ENCODE results near the gene DIS3.
"Not testable (repeated sequence)": the region's sequence is repeated elsewhere in the genome, so short reads cannot be mapped to it uniquely, and the experiment has no call there.

Gene DIS3

DNA sequence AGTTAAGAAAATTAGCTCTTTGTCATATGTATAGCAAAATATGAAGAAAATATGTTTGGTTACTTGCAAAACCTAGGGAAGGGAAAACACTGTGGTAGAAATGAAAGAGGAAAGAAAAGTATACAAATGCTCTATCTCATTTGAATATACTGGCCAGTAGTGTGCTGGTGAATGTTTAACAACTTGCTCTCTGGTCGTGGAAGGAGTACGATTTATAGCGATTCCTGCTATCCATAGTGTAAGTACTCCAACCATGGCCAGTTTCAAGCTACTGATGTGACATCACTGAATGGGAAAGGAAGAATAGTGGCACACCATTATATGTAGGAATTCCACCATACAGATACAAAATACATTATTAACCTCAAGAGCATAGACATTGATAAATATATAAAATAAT, 44.7 kb downstream of the DIS3 start:
- DNase-seq, result no peak

DNA sequence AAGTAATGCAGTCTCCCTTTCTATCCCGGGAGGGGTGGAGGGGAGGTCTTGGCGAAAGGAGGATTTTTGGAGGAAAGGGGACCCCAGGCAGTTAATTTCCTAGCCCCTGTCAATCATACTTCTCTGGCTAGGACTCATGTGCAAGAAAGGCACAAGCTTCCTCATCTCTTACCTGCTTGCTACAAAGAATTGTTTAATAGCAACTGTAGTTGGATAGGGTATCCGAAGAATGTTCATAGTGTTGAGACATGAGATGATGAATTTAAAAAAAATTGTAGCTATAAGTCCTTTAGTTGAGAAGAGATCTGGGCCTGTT, 53.5 kb downstream of the DIS3 start:
- DNase-seq, result no peak

DNA sequence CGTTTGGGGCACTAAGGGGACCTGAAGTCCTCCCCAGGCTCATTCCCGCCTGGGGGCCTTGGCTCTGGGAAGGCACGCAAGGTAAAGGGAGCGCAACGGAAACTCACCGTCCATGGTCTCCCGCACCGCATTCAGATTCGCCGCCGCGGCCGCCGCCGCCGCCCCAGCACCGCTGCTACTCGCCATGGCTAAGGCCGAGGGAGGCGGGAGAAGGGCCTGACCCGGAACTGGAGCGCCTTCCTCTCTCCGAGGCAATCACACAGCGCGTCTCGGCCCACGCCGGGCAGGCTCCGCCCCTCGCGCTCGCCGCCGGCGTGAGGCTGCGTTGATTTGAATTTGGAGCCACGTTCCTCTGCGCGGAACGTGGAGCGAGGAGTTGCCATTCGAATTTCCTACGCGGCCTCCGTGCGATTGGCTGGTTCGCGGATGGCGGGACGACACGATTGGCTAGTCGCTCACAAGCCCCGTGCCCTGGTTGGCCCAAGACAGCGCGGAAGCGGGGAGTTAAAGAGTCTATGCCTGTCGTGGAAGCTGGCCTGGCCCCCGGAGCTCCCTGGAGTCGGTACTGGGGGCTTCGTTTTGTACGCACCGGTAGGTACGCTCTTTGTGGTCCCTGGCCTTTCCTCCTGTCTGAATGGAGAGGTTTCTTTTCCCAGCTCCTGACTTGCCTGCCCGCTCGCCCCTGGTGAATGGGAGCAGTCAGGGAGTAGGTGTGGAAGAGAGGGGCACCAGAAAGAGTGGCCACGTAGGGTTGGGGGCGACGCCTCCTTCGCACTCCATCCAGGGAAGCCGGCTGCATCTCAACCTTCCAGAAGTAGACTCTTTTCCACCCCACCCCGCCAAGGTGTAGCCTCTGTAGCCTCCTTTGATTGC, 54.0 kb downstream of the DIS3 start, which contains the start of the genes BORA and MZT1:
TSS of gene BORA (plus strand) at position 507 of the 873 bp plus-strand sequence. CDS start 1,018 bp downstream, outside the sequence.
TSS of gene MZT1 (minus strand) at position 213 of the 873 bp plus-strand sequence. CDS start at position 186, 27 bp downstream.
- DNase-seq, result peak; percentile 93

DNA sequence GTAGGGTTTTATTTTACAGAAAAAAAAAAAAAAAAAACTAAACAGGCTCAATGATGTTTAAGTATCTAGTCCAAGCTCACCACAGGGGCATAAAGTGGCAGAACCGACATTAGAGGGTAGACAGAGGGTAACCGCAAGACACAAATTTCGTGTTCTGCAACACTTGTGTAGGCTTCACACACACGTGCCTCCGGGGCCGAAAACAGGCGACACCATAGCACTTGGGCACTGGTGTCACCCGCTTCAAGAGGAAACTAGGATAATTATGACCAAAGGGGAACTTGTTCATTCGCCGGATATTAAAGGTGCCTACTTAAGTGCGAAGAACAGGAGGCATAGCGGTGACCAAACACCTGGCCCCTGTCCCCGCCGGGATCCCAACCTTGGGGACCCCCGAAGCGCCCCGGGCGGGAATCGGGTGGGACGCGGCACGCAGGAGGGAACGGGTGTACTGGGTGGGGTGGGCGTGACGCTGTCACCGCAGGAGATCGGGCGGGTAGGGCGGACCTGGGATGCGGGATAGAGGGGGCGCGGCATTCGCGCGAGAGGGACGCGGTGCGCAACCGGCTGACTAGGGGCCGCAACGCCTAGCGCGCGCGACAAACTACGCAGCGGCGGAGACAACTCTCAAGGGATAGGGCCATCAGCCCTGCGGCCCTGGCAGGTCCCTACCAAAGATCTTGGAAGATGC, 54.8 kb downstream of the DIS3 start:
- DNase-seq, result no peak

DNA sequence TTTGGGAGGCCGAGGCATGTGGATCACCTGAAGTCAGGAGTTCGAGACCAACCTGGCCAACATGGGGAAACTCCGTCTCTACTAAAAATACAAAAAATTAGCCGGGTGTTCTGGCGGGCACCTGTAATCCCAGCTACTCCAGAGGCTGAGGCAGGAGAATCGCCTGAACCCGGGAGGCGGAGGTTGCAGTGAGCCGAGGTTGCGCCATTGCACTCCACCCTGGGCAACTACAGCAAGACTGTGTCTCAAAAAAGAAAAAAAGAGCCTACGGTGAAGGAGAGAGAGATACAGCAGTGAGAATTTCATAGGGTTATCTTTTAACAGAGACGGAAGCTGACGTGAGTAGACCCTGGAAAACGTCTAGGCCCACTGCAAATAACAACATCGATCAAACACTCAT, 55.5 kb downstream of the DIS3 start:
- not testable (repeated sequence) for DNase-seq

DNA sequence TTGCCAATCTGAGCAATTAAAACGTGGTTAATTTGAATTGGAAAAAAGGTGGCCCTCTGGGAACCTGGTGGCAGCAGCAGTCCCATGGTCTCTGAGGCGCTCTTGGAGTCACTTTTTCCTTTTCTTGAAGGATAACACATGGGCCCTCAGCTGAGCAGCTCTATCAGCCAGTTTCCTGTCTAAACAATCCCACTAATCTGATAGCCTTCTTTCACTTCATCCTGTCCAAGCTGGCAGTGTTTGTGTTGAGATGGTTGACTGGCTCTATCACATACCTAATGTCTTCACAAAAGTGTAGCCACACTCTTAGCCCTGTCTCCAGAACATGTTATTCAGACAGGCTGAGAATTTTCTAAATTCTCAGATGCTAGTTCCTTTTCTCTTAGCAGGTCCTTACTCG, 64.9 kb downstream of the DIS3 start:
- DNase-seq, result no peak
